GM21723 (cell line): ENCODE measurements around the gene PTPN11.

ENCODE experiments used
- ATAC-seq: cut with Tn5 transposase; IDR thresholded peaks from one replicate; pipeline ENCODE4 v1.9.1; 2021; ENCODE audit warnings: mild to moderate bottlenecking, moderate library complexity; ENCODE audit not compliant: unreplicated experiment

Gene PTPN11

DNA sequence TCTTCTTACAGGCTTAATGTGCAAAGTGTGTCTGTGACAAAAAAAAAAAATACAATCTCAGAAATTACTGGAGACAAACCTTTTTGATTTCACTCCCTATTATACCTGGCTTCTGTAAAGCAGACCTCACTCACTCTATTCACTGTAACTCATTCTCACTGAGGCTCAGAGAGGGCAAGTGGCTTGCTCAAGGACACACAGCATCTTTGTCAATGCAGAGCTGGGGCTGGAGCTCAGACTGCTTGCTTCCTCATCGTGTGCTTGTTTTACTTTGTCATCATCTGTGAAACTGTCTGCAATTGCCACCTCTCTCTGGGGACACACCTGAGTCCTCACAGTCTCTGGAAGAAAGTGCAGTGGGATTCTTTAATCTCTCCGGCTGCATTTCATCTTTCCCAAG lies 120.0 kb downstream of the PTPN11 start:
- ATAC-seq, result no peak

DNA sequence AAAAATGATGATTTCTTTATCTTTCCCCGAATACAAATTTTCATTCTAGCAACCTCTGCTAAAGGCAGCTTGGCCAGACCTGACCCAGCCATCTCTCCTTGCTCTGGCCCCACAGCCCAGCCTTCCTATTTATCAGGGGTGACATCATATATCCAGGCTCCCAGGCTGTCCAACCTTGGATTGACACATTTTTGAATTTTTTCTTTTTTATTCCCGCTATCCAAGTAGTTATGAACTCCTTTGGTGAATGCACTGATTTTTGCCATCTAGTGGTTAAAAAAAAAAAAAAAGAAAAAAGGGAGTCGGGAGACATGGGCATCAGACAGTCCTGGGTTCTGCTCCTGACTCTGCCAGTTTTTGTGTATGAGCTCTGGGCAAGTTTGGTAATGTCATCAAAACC lies 120.5 kb downstream of the PTPN11 start:
- no peak for ATAC-seq

DNA sequence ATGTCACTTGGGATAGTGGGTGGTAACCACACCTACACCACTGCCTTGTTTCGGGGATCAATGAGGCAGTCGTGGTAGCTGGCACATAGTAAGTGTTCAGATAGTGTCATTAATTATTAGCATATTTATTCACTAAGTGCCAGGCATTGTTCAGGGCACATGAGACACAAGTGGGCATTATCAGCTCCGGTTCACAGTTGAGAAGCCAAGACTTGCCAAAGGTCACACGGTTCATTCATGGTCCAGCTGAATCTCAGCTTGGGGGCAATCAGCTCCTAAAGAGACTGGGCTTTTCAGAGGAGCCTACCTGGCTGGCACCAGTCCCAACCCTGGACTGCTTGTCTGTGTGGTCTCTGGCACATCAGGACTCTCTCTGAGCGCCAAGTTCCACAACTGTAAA lies 121.3 kb downstream of the PTPN11 start:
- no peak for ATAC-seq

DNA sequence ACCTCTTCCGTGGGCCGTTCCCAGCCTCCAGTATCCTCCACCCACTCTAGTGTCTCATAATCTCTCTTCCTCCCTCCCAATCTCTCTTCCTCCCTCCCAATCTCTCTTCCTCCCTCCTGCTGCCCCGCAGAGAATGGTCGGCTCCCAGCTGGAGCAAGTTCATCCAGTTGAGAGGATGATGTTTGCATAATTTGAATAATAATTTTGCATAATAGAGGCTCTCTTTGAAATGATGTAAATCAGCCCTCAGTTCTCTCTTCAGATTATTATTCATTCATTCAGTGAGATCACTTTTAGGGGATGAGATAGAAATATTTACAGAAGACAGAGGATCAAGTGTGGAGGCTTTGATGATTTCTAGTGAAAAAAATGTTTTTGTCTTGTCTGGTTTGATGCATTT lies 125.0 kb downstream of the PTPN11 start:
- no peak for ATAC-seq

DNA sequence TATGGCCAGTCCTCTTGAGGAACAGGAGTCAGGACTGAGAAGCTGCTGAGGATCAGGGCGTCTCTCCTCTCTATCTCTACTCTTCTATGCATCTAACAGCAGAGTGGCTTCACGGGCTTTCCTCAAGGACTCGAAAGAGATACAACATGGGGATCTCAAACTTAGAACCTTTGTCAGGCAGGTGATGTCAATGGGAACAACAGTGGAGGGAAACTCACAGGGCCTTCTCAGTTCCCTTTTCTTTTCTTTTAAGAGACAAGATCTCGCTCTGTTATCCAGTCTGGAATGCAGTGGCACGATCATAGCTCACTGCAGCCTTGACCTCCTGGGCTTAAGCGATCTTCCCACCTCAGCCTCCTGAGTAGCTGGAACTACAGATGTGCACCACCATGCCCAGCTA lies 127.6 kb downstream of the PTPN11 start:
- no peak for ATAC-seq

DNA sequence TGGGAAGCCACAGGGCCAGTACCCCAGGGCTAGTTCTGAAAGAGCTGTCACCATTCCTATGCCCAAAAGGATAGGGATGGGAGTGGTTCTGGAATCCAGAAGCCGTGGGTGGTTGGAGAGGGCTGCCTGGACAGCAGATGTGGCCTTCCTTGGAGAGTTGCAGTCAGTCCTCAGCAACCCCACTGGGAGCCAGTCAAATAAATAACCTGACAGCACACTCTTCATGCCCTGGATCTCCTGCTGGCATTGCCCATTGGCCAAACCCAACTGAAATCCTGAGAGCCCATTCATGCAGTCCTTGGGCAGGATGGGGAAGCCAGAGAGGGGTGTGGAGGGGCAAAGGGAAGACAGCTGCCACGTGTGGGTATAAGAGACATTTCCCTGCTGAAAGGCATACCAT lies 128.2 kb downstream of the PTPN11 start:
- no peak for ATAC-seq

DNA sequence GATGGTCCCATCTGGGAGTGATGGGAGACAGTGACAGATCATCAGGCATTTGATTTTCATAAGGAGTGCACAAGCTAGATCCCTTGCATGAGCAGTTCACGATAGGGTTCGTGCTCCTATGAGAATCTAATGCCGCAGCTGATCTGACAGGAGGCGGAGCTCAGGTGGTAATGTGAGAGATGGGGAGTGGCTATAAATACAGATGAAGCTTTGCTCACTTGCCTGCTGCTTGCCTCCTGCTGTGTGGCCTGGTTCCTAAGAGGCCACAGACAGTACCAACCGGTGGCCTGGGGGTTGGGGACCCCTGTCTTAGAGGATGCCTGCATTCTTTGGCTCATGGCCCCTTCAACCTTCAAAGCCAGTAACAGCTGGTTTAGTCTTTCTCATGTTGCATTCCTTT lies 130.3 kb downstream of the PTPN11 start:
- ATAC-seq, result no peak

DNA sequence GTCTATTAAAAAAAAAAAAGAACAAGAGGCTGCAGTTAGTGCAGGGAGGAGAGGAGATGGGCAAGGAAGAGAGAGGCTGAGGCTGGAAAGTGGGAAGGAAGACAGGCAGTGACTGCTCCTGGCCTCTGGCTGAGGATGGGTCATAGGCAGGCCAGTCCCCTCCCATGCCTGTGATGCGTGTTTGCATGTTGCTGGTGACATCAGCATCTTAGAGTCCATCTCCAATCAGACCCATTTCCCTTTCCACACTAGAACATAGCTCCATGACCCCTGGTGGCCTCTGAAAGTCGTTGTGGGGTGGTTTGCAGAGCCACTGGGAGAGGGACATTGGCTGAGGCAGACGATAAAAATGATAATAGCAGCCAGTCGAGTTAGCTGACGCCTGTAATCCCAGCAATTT lies 132.9 kb downstream of the PTPN11 start:
- no peak for ATAC-seq

DNA sequence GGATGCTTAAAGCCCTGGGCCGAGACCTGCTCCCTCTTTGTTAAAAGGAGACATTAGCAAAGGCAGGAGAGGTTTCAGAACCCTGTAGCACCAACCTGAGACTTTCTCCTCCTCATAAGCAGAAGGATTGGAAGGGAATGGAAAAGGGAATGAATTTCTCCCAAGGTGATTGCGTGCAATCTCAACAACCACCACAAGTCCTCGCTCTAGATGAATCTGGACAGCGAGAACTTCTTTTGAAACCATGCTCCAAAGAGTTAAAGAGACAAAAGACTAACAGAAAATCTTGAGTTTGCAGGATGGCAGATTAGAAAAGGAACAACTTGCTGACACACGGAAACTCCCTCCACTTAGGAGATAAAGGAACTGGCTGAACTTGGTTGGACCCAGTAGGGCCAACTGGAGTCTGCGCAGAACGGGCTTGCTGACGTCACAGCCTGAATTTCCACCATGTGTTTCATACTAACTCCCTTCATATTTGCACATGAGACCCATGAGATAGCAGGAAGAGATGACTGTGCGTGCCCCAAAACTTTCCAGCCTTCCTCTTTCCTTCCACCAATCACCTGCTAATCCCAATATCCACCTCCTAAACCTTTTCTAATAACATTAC lies 137.0 kb downstream of the PTPN11 start:
- no peak for ATAC-seq

DNA sequence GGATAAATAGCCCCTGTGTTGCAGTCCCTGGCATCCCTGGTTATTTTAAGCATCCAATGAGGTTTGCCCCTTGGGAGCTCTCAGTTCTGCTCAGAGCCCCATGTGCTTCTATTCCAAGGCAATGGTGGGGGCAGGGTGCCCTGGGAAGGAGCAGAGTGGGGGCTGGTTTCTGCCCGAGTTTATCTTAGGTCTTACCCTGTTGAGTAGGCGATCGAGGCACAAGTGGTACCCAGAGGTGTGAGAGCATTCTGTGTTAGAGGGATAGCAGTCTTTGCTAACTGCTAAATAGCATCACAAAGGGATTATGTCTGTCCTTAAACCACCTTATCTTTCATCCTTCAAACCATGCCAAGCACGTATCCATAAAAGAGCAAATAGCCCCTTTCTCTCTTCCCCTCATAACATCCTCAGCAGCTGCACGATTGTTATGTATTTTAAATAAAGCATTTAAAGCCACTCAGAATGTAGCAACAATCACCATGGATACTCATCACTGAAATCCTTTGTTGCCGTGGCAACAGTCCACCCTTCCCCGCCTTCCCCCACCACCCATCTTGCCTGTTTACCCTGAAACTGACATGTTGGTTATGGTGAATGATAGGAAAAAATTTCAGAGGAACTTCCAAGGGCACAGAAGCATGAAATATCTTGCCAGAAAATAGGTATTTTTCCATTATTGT lies 139.3 kb downstream of the PTPN11 start:
- ATAC-seq, result no peak
